DOHH2 (cell line): ENCODE measurements around the gene DNAJC15.
"Not testable (repeated sequence)": the region's sequence is repeated elsewhere in the genome, so short reads cannot be mapped to it uniquely, and the experiment has no call there.

ENCODE experiments used
- H3F3A ChIP-seq: fragments of 200-600 bp; sonication (generic), shearing (Covaris generic); 2 replicates; pipeline ENCODE4 v1.6.0; 2016; ENCODE audit warnings: antibody characterized with exemption, mild to moderate bottlenecking; ENCODE audit not compliant: control insufficient read depth, insufficient read depth
- H3K27ac ChIP-seq: fragments of 200-600 bp; sonication (generic); 2 replicates; pipeline ENCODE4 v1.5.1; 2014; ENCODE audit warnings: low read depth, mild to moderate bottlenecking, low read length, moderate library complexity
- H3K27me3 ChIP-seq: fragments of 200-600 bp; sonication (generic); 2 replicates; pipeline ENCODE4 v1.6.1; 2014; ENCODE audit warnings: mild to moderate bottlenecking, low read length, mixed read lengths; ENCODE audit not compliant: control insufficient read depth
- H3K36me3 ChIP-seq: fragments of 200-600 bp; sonication (generic); 2 replicates; pipeline ENCODE4 v1.6.1; 2014; ENCODE audit warnings: mild to moderate bottlenecking, low read length, moderate library complexity, mixed read lengths; ENCODE audit not compliant: control insufficient read depth
- H3K4me1 ChIP-seq: fragments of 200-600 bp; sonication (generic); 2 replicates; pipeline ENCODE4 v1.6.1; 2014; ENCODE audit warnings: mild to moderate bottlenecking, low read length, mixed read lengths; ENCODE audit not compliant: control insufficient read depth
- H3K4me2 ChIP-seq: fragments of 200-600 bp; sonication (generic); 2 replicates; pipeline ENCODE4 v1.6.0; 2014; ENCODE audit warnings: mild to moderate bottlenecking, low read length, moderate library complexity
- H3K4me3 ChIP-seq: fragments of 200-600 bp; sonication (generic); 2 replicates; pipeline ENCODE4 v1.5.1; 2014; ENCODE audit warnings: mild to moderate bottlenecking, low read length, mixed read lengths
- H3K79me2 ChIP-seq: fragments of 200-600 bp; sonication (generic); 2 replicates; pipeline ENCODE4 v1.6.1; 2014; ENCODE audit warnings: mild to moderate bottlenecking, low read length, mixed read lengths; ENCODE audit not compliant: control insufficient read depth
- H3K9me2 ChIP-seq: fragments of 200-600 bp; sonication (generic); replicated peaks from 2 replicates; pipeline ENCODE4 v1.6.1; 2014; ENCODE audit warnings: mild to moderate bottlenecking, low read length, mixed read lengths; ENCODE audit not compliant: control insufficient read depth
- H3K9me3 ChIP-seq: fragments of 200-600 bp; sonication (generic); 2 replicates; pipeline ENCODE4 v1.6.1; 2014; ENCODE audit warnings: antibody characterized with exemption, low read length, mixed read lengths; ENCODE audit not compliant: control insufficient read depth, insufficient read depth
- H4K20me1 ChIP-seq: fragments of 200-600 bp; sonication (generic); 2 replicates; pipeline ENCODE4 v1.6.0; 2014; ENCODE audit warnings: low read depth, mild to moderate bottlenecking, antibody characterized with exemption, low read length, moderate library complexity; ENCODE audit not compliant: control insufficient read depth, insufficient read depth
- CTCF ChIP-seq: fragments of 200-600 bp; sonication (generic); IDR thresholded peaks from one replicate; pipeline ENCODE4 v1.5.1; 2014; ENCODE audit warnings: antibody characterized with exemption, mild to moderate bottlenecking, low read depth, low read length; ENCODE audit not compliant: poor library complexity, severe bottlenecking
- EZH2phosphoT487 ChIP-seq: fragments of 200-600 bp; sonication (generic); IDR thresholded peaks from 2 replicates; pipeline ENCODE4 v1.6.1; 2017; ENCODE audit warnings: borderline replicate concordance, mild to moderate bottlenecking, antibody characterized with exemption, low read length, moderate library complexity, mixed read lengths

DNAJC15 gene

GRCh38 chr13:43036351-43037250 is 13.2 kb downstream of the DNAJC15 start:
- no peak for TF ChIP-seq EZH2phosphoT487
- no peak for TF ChIP-seq CTCF
- peaks cover 92% of the 10 kb centered on the region for H3K79me2 ChIP-seq

GRCh38 chr13:43039966-43040365 is 16.6 kb downstream of the DNAJC15 start:
- no peak for TF ChIP-seq EZH2phosphoT487
- TF ChIP-seq CTCF: no peak
- no peak overlapping the region for H3K4me3 ChIP-seq
- H3K36me3 ChIP-seq: peaks cover 28% of the 10 kb centered on the region
- peaks cover 9% of the 10 kb centered on the region for H3F3A ChIP-seq
- H3K4me2 ChIP-seq: no peak overlapping the region
- peaks cover 92% of the 10 kb centered on the region for H3K79me2 ChIP-seq
- H3K4me1 ChIP-seq: peaks cover 57% of the 10 kb centered on the region
- H3K27ac ChIP-seq: no peak overlapping the region
- no peaks in the 10 kb centered on the region for H3K9me2 ChIP-seq
- no peaks in the 10 kb centered on the region for H3K27me3 ChIP-seq
- no peaks in the 10 kb centered on the region for H3K9me3 ChIP-seq
- H4K20me1 ChIP-seq: no peaks in the 10 kb centered on the region

More at GRCh38 chr13:43036351-43037250, 13.2 kb downstream of the DNAJC15 start:
- H3K4me2 ChIP-seq: no peak overlapping the region
- peaks cover 25% of the 10 kb centered on the region for H3K4me1 ChIP-seq
- no peaks in the 10 kb centered on the region for H3K9me2 ChIP-seq
- peaks cover 44% of the 10 kb centered on the region for H3K36me3 ChIP-seq
- no peaks in the 10 kb centered on the region for H3K9me3 ChIP-seq
- H4K20me1 ChIP-seq: no peaks in the 10 kb centered on the region
- H3K27ac ChIP-seq: no peak overlapping the region
- no peak overlapping the region for H3K4me3 ChIP-seq
- H3F3A ChIP-seq: no peaks in the 10 kb centered on the region
- no peaks in the 10 kb centered on the region for H3K27me3 ChIP-seq

GRCh38 chr13:43040581-43041368 is 17.4 kb downstream of the DNAJC15 start:
- not testable (repeated sequence) for H3K9me3 ChIP-seq, H4K20me1 ChIP-seq, H3K9me2 ChIP-seq, H3K27ac ChIP-seq, H3K27me3 ChIP-seq, H3K4me3 ChIP-seq
- Histone ChIP-seq H3K36me3 (peaks cover 25% of the 10 kb centered on the region), H3K4me2 (peak overlapping the region; percentile 28), H3F3A (peaks cover 13% of the 10 kb centered on the region), H3K79me2 (peaks cover 92% of the 10 kb centered on the region), H3K4me1 (peaks cover 66% of the 10 kb centered on the region)
